Endodermal cell (in vitro differentiated cells): ENCODE measurements around the gene CRACR2B. TPM values are rescaled to one million over a fixed set of nuclear protein-coding genes. Genes with fewer than 3 reads are reported as not detected.
A peak's percentile ranks its signal among the peaks of the same experiment; 100 is the strongest.

ENCODE experiments used
- DNase-seq: peaks from one replicate; pipeline ENCODE4 v3.0.0-alpha.2; 2017
- H3K27ac ChIP-seq: 2 replicates; pipeline ENCODE4 v1.5.1; 2013; ENCODE audit warnings: mild to moderate bottlenecking, low read depth, low read length, moderate library complexity
- H3K27me3 ChIP-seq: 2 replicates; pipeline ENCODE4 v1.6.1; 2013; ENCODE audit warnings: mild to moderate bottlenecking, low read length, moderate library complexity; ENCODE audit not compliant: insufficient read depth, control insufficient read depth, poor library complexity, severe bottlenecking
- H3K36me3 ChIP-seq: 2 replicates; pipeline ENCODE4 v1.7.0; 2013; ENCODE audit warnings: mild to moderate bottlenecking, low read length, moderate library complexity; ENCODE audit not compliant: control insufficient read depth, insufficient read depth
- H3K4me1 ChIP-seq: one replicate; pipeline ENCODE4 v1.7.0; 2013; ENCODE audit warnings: low read length; ENCODE audit not compliant: control insufficient read depth, insufficient read depth
- H3K4me3 ChIP-seq: 2 replicates; pipeline ENCODE4 v1.5.1; 2013; ENCODE audit warnings: mild to moderate bottlenecking, low read length, moderate library complexity
- H3K9ac ChIP-seq: 2 replicates; pipeline ENCODE4 v1.6.1; 2013; ENCODE audit warnings: mild to moderate bottlenecking, low read length, moderate library complexity; ENCODE audit not compliant: poor library complexity, severe bottlenecking; ENCODE audit errors: extremely low read depth
- H3K9me3 ChIP-seq: 2 replicates; pipeline ENCODE4 v1.6.1; 2013; ENCODE audit warnings: mild to moderate bottlenecking, low read length, moderate library complexity; ENCODE audit not compliant: control insufficient read depth
- H3K27ac Mint-ChIP-seq: 2 replicates; pipeline ENCODE4 v1.8.0; 2020; ENCODE audit warnings: mixed read lengths
- H3K27me3 Mint-ChIP-seq: 2 replicates; pipeline ENCODE4 v1.8.0; 2021; ENCODE audit warnings: mild to moderate bottlenecking, mixed read lengths; ENCODE audit not compliant: insufficient read depth
- H3K36me3 Mint-ChIP-seq: 2 replicates; pipeline ENCODE4 v1.8.0; 2020; ENCODE audit warnings: low read depth, mixed read lengths
- H3K4me1 Mint-ChIP-seq: 2 replicates; pipeline ENCODE4 v1.8.0; 2020; ENCODE audit warnings: mixed read lengths
- H3K4me3 Mint-ChIP-seq: 2 replicates; pipeline ENCODE4 v1.8.0; 2020; ENCODE audit warnings: mild to moderate bottlenecking, moderate library complexity, mixed read lengths
- H3K9me3 Mint-ChIP-seq: 2 replicates; pipeline ENCODE4 v1.8.0; 2020; ENCODE audit warnings: mild to moderate bottlenecking, mixed read lengths
- WGBS, 2 experiments: methylation state at CpG; one replicate each; pipeline versions ENCODE4 v1.1.5 to v1.1.7; 2013; ENCODE audit warnings: missing lambda C conversion rate in 2 of 2, mixed read lengths in 1 of 2; ENCODE audit not compliant: insufficient coverage in 1 of 2, insufficient read length in 1 of 2; 5-methylcytosine and 5-hydroxymethylcytosine counted together
- total RNA-seq, 2 donors: library from RNA; stranded (reverse); fragmentation: NEBNext Ultra II Directional in 1 of 2; extraction: Animal tissue kit (Norgen Biotek cat#: 25700) in 1 of 2; gene quantifications; 2 replicates in 1 of 2; 3 replicates in 1 of 2; pipeline ENCODE4 v1.2.1, GENCODE V29; 2021
- TF ChIP-seq, protein P1 (sequence below): fragments of 200-600 bp; sonication (generic); conservative IDR thresholded peaks from 2 replicates; pipeline ENCODE4 v1.5.0; 2021; ENCODE audit warnings: antibody characterized with exemption, mild to moderate bottlenecking

CRACR2B gene
- total RNA-seq, 2 donors from 2014 or later: 22.3 to 28.1 TPM

DNA sequence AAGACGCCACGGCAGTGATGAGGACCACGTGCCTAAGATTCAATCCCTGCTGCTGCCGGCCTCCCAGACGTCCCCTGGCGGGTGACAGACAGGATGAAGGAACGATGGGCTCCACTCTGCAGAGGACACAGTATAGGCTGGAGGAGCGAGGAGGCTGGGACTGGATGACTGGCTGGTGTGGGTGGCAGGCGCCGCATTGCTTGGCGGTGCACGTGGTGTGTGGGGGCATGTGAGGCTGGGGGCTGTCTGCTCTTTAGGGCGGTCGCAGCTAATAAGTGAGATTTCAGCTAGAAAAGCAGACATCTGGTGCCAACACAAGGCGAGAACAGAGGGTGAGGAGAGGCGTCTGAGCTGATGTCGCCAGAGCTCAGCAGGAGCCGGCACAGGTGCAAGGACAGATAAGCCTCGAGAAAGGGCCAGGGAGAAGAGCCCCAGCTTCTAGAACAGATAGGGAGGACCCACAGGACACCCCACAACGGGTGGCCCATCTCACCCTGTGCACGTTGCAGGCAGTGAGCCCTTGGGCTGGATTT, 48.1 kb downstream of the CRACR2B start:
- Histone ChIP-seq H3K27ac (no peak overlapping the region), H3K36me3 (peaks cover 13% of the 10 kb centered on the region), H3K9me3 (no peaks in the 10 kb centered on the region), H3K4me3 (no peak overlapping the region), H3K9ac (no peak overlapping the region), H3K27me3 (no peaks in the 10 kb centered on the region), H3K4me1 (no peaks in the 10 kb centered on the region)
- Mint-ChIP-seq H3K36me3 (peaks cover 45% of the 10 kb centered on the region), H3K4me1 (no peaks in the 10 kb centered on the region), H3K27me3 (no peaks in the 10 kb centered on the region), H3K27ac (no peak overlapping the region), H3K4me3 (no peak overlapping the region), H3K9me3 (no peaks in the 10 kb centered on the region)
- DNase-seq: no peak
- 94 to 97% methylated on average over 21 of the region's 21 CpGs for WGBS, 2 experiments
- TF ChIP-seq, protein P1, sequence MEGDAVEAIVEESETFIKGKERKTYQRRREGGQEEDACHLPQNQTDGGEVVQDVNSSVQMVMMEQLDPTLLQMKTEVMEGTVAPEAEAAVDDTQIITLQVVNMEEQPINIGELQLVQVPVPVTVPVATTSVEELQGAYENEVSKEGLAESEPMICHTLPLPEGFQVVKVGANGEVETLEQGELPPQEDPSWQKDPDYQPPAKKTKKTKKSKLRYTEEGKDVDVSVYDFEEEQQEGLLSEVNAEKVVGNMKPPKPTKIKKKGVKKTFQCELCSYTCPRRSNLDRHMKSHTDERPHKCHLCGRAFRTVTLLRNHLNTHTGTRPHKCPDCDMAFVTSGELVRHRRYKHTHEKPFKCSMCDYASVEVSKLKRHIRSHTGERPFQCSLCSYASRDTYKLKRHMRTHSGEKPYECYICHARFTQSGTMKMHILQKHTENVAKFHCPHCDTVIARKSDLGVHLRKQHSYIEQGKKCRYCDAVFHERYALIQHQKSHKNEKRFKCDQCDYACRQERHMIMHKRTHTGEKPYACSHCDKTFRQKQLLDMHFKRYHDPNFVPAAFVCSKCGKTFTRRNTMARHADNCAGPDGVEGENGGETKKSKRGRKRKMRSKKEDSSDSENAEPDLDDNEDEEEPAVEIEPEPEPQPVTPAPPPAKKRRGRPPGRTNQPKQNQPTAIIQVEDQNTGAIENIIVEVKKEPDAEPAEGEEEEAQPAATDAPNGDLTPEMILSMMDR: no peak

DNA sequence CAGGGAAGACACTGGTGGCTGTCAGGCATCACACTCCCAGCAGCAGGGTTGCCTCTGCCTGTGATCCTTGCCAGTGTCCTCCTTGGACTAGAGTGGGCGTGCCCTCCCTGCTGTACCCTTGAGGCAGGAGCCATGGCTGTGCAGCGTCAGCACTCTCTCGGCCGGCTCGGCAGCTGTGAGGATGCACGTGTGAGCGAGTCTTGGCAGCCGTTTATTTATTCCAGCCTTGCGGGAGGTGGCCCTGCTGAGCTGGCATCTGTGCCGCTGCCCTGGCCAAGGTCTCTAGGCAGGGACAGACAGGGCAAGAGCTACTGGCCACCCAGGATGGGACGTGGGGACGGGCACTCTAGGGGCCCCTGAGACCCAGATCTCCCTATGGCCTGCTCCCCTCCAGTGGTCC, 48.8 kb downstream of the CRACR2B start:
- TF ChIP-seq, protein P1: no peak
- DNase-seq: no peak
- WGBS, 2 experiments: 95 to 99% methylated on average over 7 to 12 of the region's 12 CpGs
- H3K9ac ChIP-seq: no peak overlapping the region
- H3K9me3 Mint-ChIP-seq: no peaks in the 10 kb centered on the region
- no peaks in the 10 kb centered on the region for H3K27me3 Mint-ChIP-seq
- no peak overlapping the region for H3K4me3 ChIP-seq
- H3K4me1 Mint-ChIP-seq: no peaks in the 10 kb centered on the region
- H3K36me3 Mint-ChIP-seq: peaks cover 48% of the 10 kb centered on the region
- peaks cover 16% of the 10 kb centered on the region for H3K36me3 ChIP-seq
- no peaks in the 10 kb centered on the region for H3K4me1 ChIP-seq
- no peak overlapping the region for H3K27ac Mint-ChIP-seq
- no peaks in the 10 kb centered on the region for H3K27me3 ChIP-seq
- H3K27ac ChIP-seq: no peak overlapping the region
- no peak overlapping the region for H3K4me3 Mint-ChIP-seq
- no peaks in the 10 kb centered on the region for H3K9me3 ChIP-seq

DNA sequence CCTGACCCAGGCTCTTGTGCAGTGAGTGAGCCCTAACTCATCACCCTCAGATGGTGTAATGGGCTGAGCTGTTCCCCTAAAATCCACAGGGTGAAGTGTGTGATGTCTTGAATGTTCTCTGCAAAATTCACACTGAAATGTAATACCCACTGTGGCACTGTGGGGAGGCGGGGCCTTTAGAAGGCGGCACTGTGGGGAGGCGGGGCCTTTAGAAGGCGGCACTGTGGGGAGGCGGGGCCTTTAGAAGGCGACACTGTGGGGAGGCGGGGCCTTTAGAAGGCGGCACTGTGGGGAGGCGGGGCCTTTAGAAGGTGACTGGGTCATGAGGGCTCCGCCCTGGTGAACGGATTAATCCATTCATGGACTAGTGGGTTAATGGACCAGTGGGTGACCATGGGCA, 49.8 kb downstream of the CRACR2B start:
- Histone ChIP-seq H3K36me3 (peaks cover 18% of the 10 kb centered on the region), H3K9ac (no peak overlapping the region), H3K27ac (no peak overlapping the region), H3K4me3 (no peak overlapping the region), H3K9me3 (no peaks in the 10 kb centered on the region), H3K27me3 (no peaks in the 10 kb centered on the region), H3K4me1 (no peaks in the 10 kb centered on the region)
- Mint-ChIP-seq H3K27me3 (no peaks in the 10 kb centered on the region), H3K27ac (no peak overlapping the region), H3K36me3 (peaks cover 57% of the 10 kb centered on the region), H3K4me1 (no peaks in the 10 kb centered on the region), H3K9me3 (no peaks in the 10 kb centered on the region), H3K4me3 (no peak overlapping the region)
- TF ChIP-seq, protein P1: no peak
- peak; percentile 89 for DNase-seq
- WGBS, 2 experiments: 88% methylated on average over 11 of the region's 11 CpGs; no CpG with 5 or more reads in 1 of the 2 experiments
